Dedifferentiated amniotic fluid mesenchymal stem cell (primary cell): ENCODE measurements around the gene FKBP3.
A peak's percentile ranks its signal among the peaks of the same experiment; 100 is the strongest.
"Not testable (repeated sequence)": the region's sequence is repeated elsewhere in the genome, so short reads cannot be mapped to it uniquely, and the experiment has no call there.

ENCODE experiments used
- DNase-seq: peaks from one replicate; pipeline ENCODE4 v3.0.0-alpha.2; 2016; ENCODE audit errors: extremely low spot score

Gene FKBP3

DNA sequence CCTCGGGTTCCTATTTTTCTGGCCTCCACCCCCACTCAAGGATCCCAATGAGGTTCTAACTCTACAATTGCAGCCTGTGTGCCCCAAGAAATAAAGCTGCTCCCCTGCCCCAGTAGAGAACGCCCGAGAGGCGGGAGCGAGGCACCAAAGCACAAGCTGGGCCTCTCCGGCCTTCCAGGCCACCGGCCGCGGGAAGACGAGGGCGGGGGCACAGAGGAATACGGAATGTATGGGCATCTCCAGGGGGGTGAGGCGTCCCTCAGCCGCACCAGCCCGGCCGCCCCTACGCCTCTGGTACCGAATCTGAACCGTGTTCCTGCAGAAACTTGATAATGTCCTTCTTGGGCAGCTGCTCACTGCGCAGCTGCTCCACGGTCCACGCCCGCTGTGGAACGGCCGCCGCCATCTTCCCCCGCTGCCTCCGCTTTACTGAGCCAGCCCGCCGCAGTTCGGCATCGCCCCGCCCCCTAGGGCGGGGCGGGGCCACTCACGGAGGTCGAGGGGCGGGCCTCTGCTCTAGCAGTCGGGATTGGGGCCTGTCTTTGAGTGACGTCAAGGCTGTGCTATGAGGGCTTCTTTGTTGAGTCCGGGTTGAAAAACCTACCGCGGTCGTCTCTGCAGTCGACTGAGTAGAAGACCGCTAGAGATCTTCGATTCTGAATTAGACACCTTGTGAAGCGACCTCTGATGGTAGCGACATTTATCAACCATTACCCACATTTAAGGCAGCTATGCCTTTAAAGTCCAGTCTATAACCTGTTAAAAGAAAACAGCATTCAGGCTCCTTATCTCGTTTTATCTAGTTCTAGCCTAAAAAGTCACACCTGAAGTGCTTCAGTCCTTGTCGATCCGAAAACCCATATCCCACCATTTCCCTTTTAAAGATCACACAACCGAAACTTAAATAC, at the start of gene FKBP3:
TSS of gene FKBP3 (minus strand) at position 431 of the 908 bp plus-strand sequence. CDS start at position 406, 25 bp downstream.
- DNase-seq: peak; percentile 99

DNA sequence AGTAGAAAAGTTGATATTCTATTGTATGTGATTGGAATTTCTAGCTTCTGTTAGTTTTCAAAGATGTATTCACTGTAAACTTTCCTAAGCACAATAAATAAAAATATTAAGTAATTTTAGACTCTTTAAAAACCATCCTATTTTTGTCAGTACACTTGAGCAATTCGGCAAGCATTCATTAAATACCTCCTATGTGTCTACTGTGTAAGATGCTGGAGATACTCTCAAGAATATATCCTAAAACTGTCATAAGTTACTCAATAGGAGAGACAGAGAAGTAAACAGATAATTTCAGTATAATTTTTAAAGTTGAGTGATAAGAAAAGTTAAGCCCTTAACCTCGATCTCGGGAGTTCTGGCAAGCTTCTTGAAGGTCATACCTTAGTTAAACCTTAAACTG, 47.5 kb upstream of the FKBP3 start:
- DNase-seq: no peak

DNA sequence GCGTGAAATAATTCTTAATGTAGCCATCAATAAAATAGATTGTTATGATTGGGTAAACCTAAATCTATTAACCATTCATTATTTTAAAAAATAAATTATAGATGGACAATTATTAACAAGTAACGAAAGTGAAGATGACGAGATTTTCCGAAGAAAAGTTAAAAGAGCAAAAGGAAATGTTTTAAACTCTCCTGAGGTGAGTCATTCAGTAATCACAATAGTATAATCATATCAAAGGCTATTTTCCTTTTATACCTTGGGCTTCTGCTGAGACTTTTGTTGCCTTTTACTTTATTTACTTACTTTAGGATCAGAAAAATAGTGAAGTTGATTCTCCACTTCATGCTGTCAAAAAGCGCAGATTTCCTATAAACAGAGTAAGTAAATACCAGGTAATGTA, 47.0 kb upstream of the FKBP3 start:
- DNase-seq: no peak

DNA sequence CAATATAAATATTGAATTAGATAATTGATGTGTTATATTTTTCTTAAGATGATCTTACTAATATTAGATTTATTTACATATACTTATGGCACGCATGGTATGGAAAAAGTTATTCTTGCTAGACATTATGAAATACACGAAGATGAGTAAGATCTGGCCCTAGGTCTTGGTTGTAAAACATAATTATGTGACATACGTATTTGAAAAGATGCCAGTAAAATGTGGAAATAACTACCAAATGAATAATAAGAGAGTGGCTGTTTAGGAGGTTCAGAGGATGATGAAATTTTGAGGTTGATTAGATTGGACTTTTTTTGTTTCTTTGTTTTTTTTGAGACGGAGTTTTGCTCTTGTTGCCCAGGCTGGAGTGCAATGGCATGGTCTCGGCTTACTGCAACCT, 42.8 kb upstream of the FKBP3 start:
- no peak for DNase-seq

DNA sequence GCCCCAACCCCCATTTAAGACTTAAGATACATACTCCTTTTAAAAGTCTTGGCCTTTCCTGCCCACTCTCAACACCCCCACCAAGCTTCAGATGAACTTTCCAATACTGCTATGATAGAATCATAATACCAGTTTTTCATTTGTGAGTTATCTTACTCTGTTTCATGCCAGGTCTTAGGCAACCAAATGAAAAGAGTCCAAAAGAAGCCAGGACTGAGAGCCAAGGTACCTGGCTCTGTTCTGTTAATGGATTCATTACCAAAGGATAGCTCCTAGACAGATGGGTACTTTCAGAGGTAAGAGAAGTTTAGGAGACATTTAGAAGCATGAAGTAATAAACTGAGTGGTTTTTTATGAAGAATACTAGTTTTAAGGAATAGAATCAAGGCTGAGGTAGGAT, 35.6 kb upstream of the FKBP3 start:
- DNase-seq: no peak

DNA sequence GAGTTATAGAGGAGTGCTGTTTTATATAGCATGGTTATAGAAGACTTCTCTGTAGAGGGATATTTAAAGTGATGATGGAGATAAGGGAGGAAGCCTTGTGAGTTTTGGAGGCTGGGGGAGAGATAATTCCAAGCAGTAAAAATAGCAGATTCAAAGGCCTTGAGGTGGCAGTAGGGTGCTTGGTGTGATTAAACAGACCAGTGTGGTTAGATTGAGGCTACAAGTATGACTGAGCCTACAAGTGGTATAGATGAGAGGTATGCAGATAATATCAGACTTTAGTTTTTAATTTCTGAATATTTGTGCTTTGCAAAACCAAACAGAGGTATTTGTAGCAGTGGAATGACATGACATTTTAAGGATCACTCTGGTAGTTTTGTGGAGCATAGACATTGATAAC, 21.8 kb upstream of the FKBP3 start:
- no peak for DNase-seq

DNA sequence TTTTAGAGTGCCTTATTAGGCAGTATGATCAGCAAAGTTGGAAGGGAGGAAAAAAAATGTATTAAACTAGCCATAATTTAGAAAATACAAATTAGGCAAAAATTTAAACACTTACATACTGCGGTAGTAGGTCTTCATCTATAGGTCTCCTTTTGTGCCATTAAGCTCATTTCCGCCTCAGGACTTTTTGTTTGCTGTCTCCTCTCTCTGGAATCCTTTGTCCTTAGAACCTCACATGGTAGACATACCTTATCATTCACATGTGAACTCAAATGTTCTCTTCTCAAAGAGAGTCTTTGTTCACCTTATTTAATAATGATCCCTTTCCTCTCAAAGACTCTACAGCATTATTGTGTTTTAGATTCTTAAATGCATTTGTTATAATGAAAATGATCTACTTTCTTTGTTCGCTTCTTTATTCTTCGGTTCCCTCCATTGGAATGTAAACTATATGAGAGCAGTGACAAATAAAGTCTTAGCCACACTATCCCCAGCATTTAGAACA, 16.2 kb upstream of the FKBP3 start:
- no peak for DNase-seq

DNA sequence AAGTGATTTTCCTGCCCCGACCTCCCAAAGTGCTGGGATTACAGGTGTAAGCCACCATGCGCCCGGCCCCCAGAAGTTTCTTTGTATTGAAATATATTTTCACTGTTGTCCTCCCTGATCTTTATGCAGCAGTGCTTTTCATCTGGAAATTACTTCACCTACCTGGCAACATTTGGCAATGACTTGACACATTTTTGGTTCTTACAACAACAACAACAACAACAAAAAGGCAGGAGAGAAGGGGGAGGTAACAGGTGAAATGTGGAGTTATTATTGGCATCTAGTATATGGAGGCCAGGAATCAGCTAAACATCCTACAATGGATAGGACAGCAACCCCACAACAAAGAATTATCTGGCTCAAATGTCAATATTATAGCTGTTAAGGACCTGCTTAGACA, 15.3 kb upstream of the FKBP3 start:
- DNase-seq: no peak

DNA sequence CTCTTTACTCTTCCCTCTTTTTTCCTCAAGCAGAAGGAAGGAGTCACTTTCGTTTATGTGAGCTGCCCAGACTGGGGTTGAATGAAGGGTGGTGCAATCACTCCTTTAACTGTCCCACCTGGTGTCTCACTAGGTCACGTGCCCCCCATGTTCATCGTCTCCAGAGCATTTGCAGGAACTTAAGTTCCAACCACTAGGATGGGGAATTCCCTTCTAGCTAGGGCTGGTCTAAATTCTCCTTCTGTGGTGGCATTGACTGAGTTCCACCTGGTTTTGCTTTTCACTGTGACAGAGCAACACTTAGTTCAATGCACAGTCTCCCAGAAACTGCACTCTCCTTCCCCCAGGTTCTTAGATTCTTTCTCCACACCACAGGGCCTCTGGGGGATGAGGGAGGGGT, 10.9 kb upstream of the FKBP3 start:
- DNase-seq: no peak

DNA sequence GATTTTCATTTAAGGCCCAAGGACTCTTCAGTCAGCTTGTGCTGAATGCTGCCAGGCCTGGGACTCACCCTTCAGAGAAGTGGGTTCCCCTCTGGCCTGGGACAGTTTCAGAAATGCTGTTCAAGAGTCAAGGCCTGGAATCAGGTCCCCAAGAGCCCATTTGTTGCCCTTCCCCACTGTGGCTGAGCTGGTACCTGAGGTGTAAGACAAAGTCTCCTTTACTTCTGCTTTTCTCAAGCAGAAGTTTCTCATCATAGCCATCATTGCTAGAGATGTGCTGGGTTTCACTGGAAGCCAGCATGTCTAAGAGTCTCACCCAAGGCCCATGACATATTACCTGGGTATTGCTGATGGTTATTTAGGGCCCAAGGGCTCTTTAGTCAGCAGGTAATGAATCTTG, 10.4 kb upstream of the FKBP3 start:
- DNase-seq: no peak

DNA sequence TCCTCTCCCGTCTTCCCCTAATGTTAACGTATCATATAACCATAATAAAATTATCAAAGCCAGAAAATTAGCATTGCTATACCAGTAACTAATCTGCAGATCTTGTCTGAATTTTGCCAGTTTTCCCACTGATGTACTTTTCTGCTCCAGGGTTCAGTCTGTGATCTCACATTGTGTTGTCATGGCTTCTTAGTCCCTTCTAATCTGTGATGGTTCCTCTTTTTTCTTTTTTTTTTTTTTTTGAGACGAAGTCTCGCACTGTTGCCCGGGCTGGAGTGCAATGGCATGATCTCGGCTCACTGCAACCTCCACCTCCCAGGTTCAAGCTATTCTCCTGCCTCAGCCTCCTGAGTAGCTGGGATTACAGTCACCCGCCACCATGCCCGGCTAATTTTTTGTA, 7.8 kb upstream of the FKBP3 start:
- not testable (repeated sequence) for DNase-seq

DNA sequence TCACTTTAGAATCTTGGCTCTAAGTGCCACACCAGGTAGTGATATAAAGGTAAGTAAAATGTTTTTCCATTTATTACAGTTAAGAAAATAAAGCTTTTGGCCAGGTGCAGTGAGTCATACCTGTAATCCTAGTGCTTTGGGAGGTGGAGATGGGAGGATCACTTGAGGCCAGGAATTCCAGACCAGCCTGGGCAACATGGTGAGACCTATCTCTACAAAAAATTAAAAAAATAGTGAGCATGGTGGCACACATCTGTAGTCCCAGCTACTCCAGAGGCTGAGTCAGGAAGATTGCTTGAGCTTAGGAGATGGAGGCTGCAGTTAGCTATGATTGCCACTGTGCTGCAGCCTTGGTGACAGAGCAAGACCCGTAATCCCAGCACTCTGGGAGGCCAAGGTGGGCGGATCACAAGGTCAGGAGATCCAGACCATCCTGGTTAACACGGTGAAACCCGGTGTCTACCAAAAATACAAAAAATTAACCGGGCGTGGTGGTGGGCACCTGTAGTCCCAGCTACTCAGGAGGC, 6.4 kb upstream of the FKBP3 start:
- no peak for DNase-seq

DNA sequence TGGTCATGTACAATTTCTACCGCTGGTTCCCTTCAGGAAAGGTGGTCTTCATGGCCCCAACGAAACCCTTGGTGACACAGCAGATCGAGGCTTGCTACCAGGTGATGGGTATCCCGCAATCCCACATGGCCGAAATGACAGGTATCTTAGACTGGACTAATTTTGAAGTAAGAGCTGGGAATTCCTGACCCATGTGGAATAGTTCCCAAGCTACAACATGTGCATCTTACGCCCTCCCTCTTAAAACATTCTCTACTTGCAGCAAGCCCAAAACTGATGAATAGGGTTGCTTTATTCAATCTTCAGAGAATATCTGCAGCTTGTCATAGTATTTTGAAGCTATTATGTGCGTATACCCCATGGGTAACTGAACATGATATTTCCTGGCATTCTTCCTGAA, 2.1 kb upstream of the FKBP3 start:
- DNase-seq: no peak

DNA sequence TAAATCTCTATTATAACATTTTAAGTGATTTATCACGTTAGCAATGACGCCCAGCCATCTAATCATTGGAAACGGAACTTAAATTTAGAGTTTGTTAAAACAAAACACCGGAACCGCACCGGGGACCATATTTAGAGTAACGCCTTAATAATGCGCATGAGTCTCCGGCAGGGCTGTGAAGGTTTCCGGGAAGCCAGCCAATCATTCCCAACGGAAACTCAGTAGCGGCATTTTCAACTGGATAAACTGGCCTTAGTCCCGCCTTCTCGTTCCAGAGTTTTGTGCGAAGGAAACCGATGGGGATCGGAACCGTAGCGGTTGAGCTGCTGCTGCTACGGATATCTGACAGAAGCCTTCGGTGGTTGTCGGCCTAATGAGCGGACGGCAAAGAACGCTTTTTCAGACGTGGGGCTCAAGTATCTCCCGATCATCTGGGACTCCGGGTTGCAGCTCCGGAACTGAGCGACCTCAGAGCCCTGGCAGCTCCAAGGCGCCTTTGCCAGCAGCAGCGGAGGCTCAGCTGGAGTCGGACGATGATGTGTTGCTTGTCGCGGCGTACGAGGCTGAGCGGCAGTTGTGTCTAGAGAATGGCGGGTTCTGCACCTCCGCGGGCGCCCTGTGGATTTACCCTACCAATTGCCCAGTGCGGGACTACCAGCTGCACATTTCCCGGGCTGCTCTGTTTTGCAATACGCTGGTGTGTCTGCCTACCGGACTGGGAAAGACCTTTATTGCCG, 1.5 kb upstream of the FKBP3 start, which contains the start of gene FANCM:
TSS of gene FANCM (plus strand) at position 272 of the 737 bp plus-strand sequence. CDS start at position 374, 102 bp downstream.
- peak; percentile 99 for DNase-seq

DNA sequence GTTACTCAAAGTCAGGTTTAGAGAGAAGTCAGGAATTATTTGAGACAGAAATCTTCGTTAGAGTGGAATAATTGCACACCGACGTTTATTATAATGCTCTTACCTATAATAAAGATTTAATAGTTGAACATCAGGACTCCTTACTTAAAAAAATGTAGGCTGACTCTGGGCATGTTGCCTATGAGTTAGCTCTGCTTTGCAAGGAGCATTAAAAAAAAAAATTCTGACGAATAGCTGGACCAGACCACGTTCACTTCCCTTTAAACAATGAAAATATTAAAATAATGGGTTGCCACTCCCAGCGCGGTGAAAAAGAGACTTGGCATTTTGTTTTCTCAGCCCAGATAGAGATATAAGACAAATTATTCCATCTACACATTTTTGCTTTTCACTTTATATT, 875 bp upstream of the FKBP3 start:
- peak; percentile 28 for DNase-seq

DNA sequence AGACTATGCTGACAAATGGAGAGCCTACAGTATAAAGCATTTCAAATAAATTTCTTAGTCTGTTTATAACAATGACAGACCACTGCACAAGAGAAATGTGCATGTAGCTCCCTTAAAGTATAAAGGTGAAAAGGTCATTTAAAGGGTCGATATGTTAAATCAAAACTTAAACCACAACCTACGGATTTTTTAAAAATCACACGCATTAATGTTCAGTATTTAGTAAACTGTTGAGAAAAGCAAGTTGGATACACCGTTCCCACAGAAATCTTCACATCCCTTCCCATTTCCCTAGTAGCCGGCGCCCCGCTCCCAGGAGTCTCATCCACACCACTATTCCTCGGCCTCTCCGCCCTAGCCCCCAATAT, 614 bp downstream of the FKBP3 start:
- DNase-seq: no peak

DNA sequence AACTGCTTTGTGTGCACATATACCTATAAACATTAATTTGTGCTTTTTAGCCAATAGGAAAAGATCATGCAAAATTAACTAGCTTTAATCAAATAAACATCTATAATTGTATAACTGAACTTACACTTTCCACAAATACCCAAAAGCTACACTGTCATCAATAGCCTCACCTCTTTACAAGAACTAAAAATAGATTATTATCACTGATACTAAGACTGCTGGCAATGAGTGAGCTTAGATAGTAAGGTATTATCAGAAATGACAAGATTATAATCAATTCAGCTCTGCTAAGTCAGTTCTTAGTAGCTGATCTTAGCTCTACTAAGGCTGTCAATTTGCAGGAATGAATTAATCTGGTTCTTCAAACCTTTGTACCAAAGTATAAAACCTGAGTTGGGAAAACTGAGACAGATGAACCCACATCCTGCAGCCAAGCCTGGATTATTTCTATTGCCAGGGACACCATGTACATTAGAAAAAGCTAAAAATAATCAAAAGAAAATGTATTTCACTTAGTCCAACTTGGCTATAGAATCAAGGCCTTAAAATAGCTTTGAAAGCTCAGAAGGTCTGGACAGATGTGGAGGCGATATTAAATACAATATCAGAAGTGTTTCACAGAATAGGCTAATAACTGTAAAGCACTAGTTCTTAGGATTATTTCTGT, 5.2 kb downstream of the FKBP3 start:
- DNase-seq: no peak

DNA sequence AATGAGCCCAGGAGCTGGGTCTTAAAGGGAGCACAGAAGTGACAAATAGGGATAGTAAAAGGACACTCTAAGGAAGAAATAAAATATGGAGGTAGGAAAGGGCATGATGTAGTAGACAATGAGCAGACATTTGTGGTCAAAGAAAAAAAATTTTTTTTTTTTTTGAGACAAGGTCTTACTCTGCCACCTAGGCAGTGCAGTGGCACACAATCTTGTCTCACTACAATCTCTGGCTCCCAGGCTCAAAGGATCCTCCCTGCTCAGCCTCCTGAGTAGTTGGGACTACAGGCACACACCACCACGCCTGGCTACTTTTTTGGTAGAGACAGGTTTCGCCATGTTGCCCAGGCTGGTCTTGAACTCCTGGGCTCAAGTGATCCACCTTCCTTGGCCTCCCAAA, 8.5 kb downstream of the FKBP3 start:
- DNase-seq: no peak

DNA sequence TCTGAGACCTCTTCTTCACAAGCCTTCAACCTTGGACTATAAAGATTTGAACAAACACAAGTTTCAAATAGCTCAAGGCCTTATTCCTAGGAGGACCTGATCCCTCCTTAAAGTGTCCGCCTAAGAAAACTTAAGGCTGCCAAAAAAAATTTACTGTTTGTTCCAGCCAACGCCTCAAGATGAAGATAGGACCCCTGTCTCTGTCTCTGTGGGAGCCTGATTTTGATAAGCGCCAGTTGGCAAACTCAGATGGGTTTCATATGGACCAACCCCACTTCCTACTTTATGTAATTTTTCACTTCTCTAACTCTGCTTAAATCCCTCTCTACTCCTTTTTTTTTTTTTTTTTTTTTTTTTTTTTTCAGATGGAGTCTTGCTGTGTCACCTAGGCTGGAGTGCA, 11.0 kb downstream of the FKBP3 start:
- no peak for DNase-seq

DNA sequence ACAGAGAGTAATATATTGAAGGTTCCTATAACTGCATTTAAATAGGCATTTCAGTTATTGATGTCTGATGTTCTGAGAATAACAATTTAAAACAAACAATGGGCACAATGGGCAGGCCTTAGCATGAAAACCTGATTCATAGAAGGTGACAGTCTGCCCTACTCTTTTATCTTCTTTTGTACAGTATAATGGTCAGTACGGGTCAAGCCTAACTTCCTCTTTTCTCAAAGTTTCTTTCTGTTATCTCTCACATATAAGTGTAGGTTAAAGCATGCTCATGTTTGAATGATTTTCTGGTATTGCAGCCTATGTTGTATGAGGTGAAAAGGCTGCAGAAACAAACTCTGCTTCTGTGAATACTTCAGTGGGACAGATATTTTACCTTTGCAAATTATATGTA, 14.2 kb downstream of the FKBP3 start:
- DNase-seq: no peak

DNA sequence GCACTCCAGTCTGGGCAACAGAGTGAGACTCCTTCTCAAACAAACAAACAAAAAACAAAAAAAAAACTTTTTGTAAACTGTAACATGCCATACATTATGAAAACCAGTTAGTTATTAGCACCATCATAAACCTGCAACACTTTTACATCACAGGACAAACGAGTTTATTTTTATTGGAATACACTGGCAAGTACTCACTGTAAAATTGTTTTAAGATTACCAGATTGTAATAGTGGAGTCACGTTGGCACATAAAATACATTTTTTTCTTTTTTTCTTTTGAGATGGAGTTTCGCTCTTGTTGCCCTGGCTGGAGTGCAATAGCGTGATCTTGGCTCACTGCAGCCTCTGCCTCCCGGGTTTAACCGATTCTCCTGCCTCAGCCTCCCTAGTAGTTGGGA, 15.7 kb downstream of the FKBP3 start:
- no peak for DNase-seq

DNA sequence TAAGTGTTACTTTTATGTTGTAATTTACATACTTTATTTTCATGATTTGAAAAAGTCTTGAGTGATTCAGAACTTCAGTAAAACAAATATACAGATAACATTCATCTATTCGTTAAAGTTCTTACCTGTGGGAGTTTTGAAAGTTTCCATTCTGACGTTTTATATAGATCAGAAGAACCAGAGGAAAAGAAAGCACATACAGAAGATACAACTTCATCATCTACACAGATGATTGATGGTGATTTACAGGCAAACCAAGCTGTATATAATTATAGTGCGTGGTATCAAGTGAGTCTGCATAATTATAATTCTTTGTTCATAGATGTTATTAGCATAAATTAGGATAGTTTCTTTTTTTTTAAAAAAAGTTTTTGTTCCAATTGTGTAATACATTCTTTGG, 20.0 kb downstream of the FKBP3 start:
- DNase-seq: no peak
